Femur (tissue), 1 donor: ENCODE data around the gene KIAA0753.

Source experiments
- DNase-seq: peaks from one replicate; pipeline ENCODE4 v3.0.0-alpha.2; 2017

KIAA0753 gene

DNA sequence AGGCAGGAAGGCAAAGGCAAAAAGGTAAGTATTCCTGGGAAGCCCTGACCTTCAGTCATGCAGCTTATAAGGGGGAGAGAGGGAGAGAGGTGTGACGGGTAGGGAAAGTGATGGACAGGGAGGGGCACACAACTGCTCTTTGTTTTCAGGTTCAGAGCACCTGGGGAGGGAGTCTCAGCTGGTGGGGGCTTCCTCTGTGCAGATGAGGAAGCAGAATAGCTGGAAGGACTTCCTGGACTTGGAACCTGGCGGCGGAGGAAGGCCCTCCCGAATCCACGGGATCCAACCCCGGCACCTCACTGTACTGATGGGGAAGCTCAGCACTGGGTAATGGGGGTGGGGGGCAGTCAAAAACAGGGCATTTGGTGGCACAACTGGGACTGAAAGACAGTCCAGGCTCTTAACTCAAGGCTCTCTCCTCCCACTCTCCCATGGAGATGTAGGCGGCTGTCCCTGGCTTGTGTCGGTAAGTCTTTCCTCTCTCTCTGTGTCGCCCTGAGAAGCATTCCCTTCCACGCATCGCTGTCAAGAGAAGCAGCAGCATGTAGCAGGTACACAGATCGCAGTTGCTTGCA is 72.2 kb downstream of the KIAA0753 start:
- no peak for DNase-seq

DNA sequence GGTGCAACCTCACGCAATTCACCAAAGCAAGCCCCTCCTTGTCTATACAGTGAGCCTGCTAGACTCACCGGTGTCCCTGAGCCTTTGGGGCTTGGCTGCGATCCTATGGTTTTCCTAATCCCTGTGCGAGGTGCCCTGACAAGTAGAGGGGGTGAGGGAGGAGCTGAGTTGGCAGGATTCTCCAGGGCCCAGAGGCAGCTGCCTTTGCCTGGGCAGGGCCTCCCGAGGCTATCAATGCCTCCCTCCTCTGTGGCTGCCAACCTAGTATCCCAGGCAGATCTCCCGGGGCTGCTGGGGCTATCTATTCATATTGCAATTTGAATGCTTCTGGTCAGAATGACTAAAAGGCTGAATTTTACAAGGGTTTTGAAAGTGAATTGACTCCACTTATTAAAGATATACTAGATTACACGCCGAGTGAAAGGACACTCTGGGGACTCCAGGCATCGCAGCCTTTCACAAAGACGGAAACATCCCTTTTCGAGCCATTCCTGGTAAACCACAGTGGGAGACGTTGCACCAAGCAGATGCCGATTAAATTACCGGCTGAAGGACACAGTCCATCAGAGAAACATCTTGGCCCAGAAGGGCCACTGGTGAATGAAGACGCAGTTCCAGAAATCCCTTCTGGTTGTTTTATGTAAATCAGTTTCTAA is 72.9 kb downstream of the KIAA0753 start:
- no peak for DNase-seq

DNA sequence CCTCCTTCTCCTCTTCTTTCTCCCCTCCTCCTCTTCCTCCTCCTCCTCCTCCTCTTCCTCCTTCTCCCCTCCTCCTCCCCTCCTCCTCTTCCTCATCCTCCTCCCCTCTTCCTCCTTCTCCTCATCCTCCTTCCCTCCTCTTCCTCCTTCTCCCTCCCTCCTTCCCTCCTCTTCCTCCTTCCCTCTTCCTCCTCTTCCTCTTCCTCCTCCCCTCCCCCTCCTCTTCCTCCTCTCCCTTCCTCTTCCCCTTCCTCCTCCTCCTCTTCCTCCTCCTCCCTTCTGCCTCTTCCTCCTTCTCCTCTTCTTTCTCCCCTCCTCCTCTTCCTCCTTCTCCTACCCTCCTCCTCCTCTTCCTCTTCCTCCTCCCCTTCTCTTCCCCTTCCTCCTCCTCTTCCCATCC is 79.1 kb downstream of the KIAA0753 start:
- DNase-seq: no peak

DNA sequence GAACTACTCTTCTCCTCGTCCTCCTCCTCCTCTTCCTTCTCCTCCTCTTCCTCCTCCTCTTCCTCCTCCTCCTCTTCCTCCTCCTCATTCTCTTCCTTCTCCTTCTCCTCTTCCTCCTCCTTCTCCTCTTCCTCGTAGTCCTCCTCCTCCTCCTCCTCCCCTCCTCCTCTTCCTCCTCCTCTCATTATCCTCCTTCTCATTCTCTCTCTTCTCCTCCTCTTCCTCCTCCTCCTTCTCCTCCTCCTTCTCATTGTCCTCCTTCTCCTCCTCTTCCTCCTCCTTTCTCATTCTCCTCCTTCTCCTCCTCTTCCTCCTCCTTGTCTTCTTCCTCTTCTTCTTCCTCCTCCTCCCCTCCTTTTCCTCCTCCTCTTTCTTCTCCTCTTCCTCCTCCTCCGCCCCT is 80.0 kb downstream of the KIAA0753 start:
- no peak for DNase-seq

DNA sequence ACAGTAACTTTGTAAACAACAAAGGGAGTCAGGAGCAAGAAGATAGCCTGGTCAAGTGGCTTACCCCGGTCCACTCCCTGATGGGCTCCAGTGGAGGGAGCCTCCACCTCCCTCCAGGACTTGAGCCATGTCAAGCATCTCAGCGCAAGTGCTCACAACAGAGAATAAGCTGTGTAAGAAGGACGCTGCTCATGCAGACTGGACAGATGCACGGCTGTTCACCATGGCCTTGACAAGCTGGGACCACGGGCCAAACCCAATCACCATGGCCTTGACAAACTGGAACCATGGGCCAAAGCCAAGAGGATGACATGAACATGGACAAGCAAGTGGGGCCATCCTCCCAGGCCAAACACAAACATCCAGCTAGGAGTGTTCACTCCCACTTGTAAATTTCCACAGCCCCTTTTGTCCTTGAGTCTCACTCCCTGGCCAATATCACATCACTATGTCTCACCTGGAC is 80.7 kb downstream of the KIAA0753 start:
- DNase-seq: no peak

DNA sequence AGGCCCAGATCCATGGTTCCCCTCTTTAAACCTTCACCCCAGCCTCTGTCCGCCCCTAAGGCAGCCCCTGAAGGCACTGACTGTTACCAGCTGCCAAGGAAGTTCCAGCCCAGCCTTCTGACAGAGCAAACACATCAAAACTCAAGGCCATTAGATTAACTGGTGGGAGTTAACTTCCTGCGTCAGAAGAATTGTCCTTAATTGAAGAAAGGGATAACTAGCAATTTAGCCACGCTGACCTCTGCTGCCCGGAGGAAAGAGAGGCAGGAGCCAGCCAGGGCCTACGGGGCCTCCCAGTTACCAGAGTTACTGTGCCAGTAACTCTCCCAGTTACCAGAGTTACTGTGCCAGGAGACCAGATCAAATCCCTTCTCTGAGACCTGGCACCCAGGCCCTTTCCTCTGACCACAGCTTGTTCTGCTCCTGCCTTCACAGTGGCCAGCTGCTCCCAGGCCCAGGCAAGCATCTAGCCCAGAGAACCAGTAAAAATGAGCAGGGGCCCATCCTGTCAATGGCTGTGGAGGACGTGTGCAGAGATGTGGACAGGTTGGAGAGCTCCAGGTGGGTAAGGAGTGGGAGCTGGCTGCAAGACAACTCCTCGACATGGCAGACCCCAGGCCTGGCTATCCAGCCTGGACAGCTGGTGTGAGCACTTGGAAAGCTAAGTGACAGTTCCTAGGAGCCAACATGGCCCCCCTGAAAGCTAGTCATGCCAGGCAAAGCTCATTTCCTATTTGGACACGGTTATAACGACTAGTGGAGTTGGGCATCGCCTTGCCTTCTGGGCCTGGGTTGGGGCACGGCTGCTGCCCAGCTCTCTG is 81.4 kb downstream of the KIAA0753 start:
- peak; percentile 21 for DNase-seq

DNA sequence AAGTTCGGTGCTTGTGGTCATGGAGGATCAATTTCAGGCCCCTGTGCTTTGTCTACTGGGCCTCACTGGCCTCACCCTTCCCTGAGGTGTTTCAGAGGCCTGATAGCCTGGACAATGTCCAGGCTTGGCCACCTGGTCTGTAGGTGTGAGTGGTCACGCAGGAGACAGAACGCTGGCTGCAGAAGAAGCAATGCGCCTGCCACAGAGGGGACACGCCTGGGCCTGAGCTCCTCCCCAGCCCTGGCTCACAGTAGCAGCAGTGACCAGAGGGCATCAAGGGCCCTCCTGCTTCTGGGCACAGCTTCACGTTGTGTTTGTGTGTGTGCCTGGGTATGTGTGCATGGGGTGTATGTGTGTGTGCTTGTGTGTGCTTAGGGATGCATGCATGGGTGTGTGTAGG is 82.2 kb downstream of the KIAA0753 start:
- no peak for DNase-seq

DNA sequence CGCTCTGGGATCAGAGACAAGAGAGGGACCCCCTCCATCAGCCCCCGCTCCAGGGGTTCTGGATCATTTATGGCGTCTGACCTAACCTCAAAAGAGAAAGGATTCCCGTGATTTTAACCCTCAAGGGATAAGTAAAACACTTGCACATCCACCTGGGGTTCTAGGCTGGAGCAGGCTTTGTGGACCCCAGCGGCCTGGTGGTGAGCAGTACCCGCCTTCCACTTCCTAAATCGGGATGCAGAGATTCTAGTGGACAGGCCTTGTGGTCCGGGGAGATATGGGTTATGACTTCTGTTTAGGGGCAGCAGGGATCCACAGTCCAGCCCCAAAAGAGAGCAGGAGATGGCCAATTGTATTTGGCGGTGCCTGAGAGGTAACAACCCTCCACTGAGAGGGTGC is 83.5 kb downstream of the KIAA0753 start:
- no peak for DNase-seq

DNA sequence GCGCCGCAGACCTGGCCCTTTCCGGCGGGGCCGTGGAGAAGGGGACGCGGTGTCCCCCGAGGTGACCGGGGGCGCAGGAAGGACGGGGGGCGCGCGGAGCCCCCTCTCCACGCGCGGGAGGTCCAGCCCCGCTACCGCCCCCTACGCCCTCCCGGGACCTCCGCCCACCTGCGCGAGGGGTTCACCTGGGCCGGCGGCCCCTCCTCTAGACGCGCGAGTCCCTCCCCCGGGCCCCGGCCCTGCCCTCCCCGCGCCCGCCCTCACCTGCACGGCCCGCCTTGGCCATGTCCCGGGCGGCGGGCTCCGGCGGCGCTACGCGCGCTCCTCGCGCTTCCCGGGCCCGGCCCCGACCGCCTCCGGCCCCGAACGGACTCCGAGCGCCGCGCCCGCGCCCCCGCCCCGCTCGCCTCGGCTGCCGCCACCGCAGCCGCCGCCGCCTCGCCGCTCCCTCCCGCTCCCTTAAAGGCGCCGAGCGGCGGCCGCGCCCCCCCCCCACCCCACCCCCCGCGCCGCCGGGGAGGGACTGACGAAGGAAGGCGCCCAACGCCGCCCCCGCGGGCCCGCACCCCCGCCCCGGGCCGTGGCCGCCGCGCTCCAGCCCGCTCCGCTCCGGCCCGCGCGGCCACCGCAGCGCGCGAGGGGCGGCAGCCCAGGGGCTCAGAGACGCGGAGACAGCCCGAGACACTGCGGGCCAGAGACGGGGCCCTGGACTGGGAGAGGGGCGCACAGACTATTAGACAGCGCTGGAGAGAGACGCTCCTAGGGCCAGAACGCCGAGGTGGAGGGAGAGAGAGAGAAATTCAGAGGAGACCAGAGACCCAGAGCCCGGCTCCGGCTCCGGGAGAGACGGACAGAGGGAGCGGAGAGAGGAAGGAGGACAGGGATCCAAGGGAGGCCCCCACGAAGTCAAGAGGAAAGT is 84.1 kb downstream of the KIAA0753 start, which contains the start of gene PITPNM3:
TSS of gene PITPNM3 (minus strand) at position 435 of the 919 bp plus-strand sequence. CDS start at position 286, 149 bp downstream.
- no peak for DNase-seq

DNA sequence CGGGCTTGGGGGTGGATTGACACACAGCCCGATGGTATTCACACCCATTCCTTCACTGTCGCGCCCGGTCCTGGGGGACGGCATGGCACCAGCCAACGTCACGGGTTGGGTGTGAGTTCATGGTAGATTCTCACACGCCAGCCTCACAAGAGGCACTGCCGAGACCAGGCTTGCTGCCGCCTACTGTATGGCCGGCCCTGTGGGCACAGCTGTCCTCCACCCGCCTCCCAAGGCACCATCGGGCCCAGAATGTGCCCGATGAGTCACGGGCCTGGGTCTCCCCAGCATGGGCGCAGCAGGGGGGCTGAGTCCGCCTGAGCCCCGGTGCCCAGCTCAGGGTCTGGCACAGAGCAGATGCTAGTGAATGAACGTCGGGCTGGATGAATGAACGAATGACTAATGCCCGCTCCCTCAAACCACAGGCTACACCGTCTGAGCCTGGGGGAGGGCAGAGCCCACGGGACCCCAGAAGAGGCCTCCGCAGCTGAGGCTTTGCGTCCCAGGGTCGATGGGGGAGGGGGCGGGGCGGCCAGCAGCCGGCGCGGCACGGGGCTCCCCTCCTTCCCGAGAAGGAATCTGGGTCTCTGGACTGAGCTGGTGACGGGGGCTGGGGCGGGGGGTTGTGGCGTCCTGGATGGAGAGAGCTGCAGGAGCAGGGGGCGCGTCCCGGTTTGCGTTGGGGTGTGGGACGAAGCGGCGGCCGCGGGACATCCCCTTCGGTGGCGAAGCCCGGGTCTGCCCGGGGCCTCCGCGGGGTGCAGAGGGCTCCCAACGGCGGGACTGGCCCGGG is 85.0 kb downstream of the KIAA0753 start:
- no peak for DNase-seq

DNA sequence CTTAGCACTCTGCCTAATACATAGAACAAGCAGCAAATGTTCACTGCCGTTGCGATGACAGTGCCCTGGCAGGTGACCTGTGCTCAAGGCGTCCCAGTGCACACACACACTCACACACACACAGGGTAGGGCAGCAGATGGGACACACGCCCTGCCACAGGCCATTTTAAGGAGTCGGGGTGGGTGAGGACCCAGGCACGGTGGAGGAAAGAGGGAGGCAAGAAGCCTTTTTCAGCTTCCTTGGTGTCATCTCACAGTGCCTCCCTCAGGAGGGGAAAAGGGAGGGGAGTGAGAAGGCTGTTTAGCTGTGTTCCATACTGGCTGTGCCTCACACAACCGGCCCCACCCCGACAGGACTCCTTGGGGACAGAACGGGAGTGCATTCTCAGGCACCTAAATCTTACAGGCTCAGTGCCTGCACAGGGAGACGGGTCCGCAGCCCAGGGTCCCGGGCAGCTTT is 85.6 kb downstream of the KIAA0753 start:
- no peak for DNase-seq

DNA sequence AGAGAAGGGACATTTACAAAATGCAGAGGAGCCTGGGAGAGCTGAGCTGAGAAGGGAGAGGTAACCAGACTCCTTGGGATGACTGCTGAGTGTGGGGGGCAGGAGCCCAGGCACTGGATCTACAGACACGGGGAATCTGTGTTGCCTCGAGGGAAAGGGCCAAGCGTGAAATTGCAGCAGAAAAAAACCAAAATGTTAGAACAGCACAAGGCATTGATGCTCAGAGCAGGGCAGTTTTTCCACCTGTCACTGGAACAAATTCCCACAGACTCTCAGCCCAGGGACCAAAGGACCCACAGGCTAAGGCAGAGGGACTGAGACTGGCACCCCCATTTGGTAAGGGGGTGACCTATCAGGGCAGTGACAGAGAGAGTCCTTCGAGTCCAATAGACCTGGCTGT is 86.2 kb downstream of the KIAA0753 start:
- DNase-seq: no peak

DNA sequence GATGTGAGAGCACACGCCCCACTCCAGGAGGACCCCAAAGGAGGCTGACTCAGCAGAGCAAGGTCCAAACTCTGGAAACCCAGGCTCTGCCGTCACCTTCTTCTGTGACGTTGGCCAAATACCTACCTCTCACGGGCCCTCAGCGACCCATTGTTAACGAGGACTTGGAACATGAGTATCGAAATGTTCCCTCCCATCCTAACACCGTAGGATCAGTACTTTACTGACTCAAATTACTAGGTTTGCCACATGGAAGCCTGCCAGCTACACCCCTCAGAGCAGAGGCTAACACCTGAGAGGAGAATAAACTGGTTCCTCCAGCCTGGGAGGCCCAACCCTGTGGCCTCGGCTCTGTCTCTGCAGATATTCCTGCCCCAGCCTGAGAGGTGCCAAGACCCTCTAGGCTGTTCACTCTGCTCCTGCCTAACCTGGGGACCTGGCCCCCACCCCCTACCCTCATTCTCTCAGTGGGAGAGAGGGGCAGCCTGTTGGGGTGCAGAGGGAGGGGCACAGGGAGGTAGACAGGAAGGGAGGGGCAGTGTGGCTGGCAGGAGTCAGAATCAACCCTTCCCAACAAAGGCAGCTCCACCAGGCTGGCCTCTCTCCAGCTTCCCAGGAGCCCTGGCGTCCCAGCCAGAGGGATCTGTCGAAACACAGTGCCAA is 88.5 kb downstream of the KIAA0753 start:
- DNase-seq: no peak

DNA sequence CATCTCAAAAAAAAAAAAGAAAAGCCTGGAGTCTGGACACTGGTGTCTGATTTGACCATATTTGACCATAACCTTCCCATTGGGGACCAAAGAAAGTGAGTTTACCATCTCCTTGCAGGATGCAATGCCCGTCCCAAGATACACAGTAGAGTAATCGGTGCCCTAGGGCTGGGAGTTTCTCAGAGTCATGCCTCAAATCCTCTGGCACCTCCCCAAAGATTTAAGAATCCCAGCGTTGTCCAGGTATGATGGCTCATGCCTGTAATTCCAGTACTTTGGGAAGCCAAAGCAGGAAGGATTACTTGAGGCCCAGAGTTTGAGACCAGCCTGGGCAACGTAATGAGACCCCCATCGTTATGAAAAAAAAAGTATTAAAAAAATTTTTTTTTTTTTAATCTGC is 89.2 kb downstream of the KIAA0753 start:
- DNase-seq: no peak

DNA sequence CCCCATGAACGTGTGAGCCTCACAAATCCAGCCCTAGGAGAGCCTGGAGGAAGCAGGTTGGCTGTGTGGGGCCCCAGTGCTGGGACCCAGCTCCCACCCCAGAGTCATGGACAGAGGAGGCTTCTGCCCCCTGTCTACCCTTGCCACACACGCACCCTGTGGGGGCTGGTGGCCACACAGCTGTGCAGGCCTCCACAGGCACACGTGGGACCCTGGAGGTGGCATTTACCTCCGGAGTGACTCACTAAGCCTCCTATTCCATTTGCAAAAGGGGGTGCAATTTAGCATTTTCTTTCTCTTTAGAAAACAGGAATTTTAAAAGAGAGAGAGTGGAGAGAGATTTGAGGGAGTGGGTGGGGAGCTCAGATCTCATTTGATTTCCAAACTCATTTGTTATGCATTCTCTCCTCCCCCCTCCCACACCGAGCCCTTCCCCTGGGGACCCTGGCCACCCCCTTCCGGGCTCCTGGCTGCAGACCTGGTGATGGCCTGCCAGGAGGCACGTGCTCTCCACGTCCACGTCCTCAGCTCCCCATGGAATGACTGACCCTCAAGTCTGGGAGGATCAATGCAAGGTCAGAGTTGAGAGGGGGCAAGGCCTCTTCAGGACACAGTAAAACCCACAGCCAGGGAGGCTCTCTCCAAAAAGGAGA is 91.0 kb downstream of the KIAA0753 start:
- no peak for DNase-seq

DNA sequence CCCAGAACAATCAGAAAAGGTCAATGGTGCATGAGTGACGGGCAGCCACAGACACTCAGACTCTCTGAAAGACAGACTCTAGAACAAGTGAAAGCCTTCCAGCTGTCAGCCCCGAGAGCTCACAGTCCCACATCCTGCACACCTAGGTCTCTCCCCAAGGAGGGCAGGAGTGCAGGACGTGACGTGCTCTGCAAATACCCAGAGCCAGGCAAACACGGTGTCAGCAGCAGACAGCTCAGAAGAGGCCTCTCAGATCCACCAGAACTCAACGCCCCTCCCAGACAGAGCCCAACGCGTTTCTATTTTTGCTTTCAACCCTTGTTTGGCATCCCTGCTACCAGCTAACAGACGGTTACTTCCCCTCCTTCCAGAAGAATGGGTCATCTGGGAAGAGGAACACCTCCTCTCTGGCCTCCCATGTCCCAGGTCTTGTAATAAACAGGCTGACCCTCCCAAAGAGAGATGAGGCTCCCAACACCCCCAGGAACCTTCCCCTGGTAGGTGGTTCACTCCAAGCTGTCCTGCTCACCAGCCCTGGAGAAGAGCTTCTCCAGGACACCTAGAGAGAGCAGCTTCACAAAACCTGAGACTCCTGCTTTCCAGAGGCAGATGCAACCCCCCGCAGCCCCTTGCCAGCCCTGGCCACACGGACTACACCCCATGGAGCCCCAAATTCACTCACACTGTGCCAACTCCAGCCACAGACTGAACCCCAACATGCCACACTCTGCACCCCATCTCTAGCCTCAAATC is 91.8 kb downstream of the KIAA0753 start:
- peak; percentile 32 for DNase-seq

DNA sequence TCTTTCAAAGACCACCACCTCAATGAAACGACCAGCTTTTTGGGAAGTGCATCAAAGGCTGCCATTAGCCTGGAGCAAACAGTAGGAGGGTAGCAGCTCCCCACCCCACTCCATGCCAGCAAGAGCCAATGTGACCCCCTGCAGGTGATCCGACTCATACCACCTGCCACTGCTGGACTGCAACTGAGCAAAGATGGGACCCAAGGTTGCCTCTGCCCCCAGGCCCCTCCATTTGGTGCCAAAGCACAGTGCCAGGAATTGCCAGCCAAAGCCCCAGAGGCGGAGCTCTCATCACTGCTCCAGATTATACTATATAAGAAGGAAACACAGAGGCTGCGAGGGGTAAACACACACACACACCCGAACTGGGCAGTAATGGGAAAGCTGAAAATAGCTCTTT is 92.5 kb downstream of the KIAA0753 start:
- DNase-seq: no peak

DNA sequence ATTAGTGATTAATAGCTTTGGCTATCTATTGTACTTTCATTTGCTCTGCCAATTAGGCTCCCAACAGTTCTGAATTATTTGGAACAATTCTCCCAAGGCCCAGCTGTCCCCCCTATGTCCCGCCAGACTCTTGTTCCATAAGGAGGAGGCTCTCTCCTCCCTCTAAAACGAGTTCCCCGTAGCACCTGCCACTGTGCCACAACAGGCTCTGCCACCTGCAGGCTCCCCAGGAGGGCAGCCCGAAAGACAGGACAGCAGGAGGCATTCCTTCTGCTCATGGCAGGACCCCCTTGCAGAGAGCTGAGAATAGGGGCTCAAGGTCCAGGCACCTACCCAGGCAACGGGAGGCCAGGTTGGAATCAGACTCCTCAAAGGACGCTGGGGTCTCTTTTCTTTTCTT is 93.2 kb downstream of the KIAA0753 start:
- no peak for DNase-seq

DNA sequence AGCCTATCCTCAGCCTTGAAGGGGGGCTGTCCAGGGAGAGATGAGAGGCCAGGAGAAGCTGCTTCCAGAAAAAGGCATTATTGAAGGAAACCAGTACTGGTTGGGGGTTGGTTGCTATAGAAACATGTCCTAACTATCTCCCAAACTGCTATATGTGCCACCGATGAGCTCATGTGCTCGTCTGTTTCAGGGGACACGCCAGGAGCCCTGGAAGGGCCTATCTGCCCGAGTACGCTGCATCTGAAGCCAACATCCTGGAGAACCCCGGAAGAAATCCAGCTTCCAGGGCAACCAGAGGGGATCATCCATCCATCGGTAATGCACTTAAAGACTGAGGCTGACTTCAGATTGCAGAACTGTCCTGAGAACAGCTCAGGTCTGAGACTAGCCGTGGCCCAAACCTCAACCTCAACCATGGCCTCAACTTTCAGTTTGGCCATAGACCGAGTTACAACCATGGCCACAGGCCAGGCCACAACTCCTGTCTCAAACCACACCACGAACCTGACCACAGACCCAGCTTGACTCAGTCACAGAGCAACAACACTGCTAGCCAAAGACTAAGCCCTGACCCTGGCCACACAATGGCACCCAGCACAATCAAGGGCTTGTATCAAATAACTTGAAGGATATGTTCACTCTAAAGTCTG is 94.3 kb downstream of the KIAA0753 start:
- peak; percentile 37 for DNase-seq
